Thoracic aorta (tissue), 2 donors: Measurements from ENCODE around the gene EPHA6. TPM values are rescaled to one million over a fixed set of nuclear protein-coding genes. Genes with fewer than 3 reads are reported as not detected.

ENCODE experiments used
- ATAC-seq: fragments of 150-250 bp; one replicate; pipeline ENCODE4 v1.8.0; 2017; ENCODE audit warnings: low read depth; ENCODE audit not compliant: insufficient number of reproducible peaks, low FRiP score
- DNase-seq: peaks from one replicate; pipeline ENCODE4 v3.0.0-alpha.2; 2020; ENCODE audit warnings: low spot score
- H3K27ac ChIP-seq, 2 donors: fragments of 200-600 bp; sonication (generic); 1 replicate in 1 of 2; 2 replicates in 1 of 2; pipeline ENCODE4 v1.5.1; 2016; ENCODE audit warnings: mild to moderate bottlenecking in 2 of 2, moderate library complexity in 2 of 2
- H3K27me3 ChIP-seq: fragments of 200-600 bp; sonication (generic); replicated peaks from 2 replicates; pipeline ENCODE4 v1.6.0; 2016; ENCODE audit warnings: mild to moderate bottlenecking; ENCODE audit not compliant: insufficient read depth
- H3K36me3 ChIP-seq: fragments of 200-600 bp; sonication (generic); one replicate; pipeline ENCODE4 v1.5.1; 2016
- H3K4me1 ChIP-seq, 2 donors: fragments of 200-600 bp; sonication (generic); 1 replicate in 1 of 2; 2 replicates in 1 of 2; pipeline versions ENCODE4 v1.5.1 to v1.6.0; 2016; ENCODE audit warnings: low read depth in 2 of 2, mild to moderate bottlenecking in 1 of 2; ENCODE audit not compliant: control insufficient read depth in 1 of 2
- H3K4me3 ChIP-seq: fragments of 200-600 bp; sonication (generic); 2 replicates; pipeline ENCODE4 v1.5.1; 2016; ENCODE audit warnings: mild to moderate bottlenecking
- H3K9me3 ChIP-seq: fragments of 200-600 bp; sonication (generic); 2 replicates; pipeline ENCODE4 v1.5.1; 2016
- total RNA-seq, 2 donors: library from RNA; depleted of rRNA; stranded (reverse); fragments of >200 nt; gene quantifications; one replicate each; pipeline versions ENCODE4 v1.1.0 to v1.2.3, GENCODE V29; 2016
- TF ChIP-seq, protein P1 (sequence below): fragments of 200-600 bp; sonication (generic); IDR thresholded peaks from one replicate; pipeline ENCODE4 v1.5.1; 2019; ENCODE audit warnings: antibody characterized with exemption

EPHA6 gene
- total RNA-seq, 2 donors from 2014 or later, result 0.71 to 3.2 TPM

DNA sequence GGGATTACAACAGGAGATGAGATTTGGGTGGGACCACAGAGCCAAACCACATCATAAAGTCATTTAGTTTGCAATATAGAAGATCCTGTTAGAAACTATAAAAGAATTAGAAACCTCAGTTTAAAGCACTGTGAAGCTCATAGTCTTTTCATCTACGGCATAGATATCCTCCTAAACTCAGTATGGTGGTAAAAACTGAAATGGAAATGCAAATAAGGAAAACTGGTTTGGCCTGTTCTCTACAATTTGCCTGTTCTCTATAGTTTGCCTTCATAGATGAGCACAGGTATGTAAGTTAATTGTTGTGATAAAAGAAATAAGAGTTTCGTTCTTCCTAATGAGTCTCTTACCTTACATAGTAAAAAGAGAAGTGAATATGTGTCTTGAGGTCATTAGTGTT, 618.5 kb downstream of the EPHA6 start:
- no peak for ATAC-seq
- DNase-seq, result no peak
- H3K27me3 ChIP-seq, result no peaks in the 10 kb centered on the region
- H3K27ac ChIP-seq, result no peak overlapping the region
- no peak overlapping the region for H3K4me3 ChIP-seq
- no peaks in the 10 kb centered on the region for H3K36me3 ChIP-seq
- no peaks in the 10 kb centered on the region for H3K9me3 ChIP-seq
- H3K4me1 ChIP-seq, result no peaks in the 10 kb centered on the region
- TF ChIP-seq, protein P1, sequence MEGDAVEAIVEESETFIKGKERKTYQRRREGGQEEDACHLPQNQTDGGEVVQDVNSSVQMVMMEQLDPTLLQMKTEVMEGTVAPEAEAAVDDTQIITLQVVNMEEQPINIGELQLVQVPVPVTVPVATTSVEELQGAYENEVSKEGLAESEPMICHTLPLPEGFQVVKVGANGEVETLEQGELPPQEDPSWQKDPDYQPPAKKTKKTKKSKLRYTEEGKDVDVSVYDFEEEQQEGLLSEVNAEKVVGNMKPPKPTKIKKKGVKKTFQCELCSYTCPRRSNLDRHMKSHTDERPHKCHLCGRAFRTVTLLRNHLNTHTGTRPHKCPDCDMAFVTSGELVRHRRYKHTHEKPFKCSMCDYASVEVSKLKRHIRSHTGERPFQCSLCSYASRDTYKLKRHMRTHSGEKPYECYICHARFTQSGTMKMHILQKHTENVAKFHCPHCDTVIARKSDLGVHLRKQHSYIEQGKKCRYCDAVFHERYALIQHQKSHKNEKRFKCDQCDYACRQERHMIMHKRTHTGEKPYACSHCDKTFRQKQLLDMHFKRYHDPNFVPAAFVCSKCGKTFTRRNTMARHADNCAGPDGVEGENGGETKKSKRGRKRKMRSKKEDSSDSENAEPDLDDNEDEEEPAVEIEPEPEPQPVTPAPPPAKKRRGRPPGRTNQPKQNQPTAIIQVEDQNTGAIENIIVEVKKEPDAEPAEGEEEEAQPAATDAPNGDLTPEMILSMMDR, result no peak

DNA sequence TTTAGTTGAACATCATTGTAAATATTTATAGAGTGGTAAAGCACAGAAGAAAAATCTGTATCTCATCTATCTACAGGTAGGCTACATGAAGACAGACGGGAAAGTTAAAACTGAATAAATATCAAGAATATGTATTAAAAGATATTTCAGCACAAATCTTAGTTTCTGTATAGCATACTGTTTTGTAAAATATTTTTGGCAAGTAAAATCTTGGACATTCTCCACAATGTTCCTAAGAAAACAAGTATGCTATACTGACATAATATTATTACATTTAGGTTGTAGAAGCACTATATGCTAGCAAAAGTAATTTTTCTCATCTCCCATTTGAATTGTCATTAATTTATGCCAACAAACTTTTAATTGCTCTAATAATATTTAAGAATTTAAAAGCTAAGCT, 623.7 kb downstream of the EPHA6 start:
- ATAC-seq, result no peak
- H3K36me3 ChIP-seq, result no peaks in the 10 kb centered on the region
- H3K27me3 ChIP-seq, result peaks cover 5% of the 10 kb centered on the region
- H3K4me1 ChIP-seq, result no peaks in the 10 kb centered on the region
- TF ChIP-seq, protein P1, result no peak
- no peak overlapping the region for H3K4me3 ChIP-seq
- DNase-seq, result no peak
- H3K9me3 ChIP-seq, result no peaks in the 10 kb centered on the region
- H3K27ac ChIP-seq, result no peak overlapping the region

GRCh38 chr3:97439373-97439772, 625.0 kb downstream of the EPHA6 start:
- H3K27ac ChIP-seq, result no peak overlapping the region
- no peaks in the 10 kb centered on the region for H3K36me3 ChIP-seq
- TF ChIP-seq, protein P1, result no peak
- DNase-seq (no peak), ATAC-seq (no peak)
- no peak overlapping the region for H3K4me3 ChIP-seq
- H3K27me3 ChIP-seq, result peaks cover 5% of the 10 kb centered on the region
- H3K9me3 ChIP-seq, result no peaks in the 10 kb centered on the region
- no peaks in the 10 kb centered on the region for H3K4me1 ChIP-seq

- Histone ChIP-seq H3K9me3 (no peaks in the 10 kb centered on the region), H3K4me3 (no peak overlapping the region), H3K4me1 (peaks cover 4 to 14% of the 10 kb centered on the region in 2 donors), H3K27ac (no peak overlapping the region), H3K36me3 (no peaks in the 10 kb centered on the region), H3K27me3 (no peaks in the 10 kb centered on the region)
- ATAC-seq (no peak), DNase-seq (no peak)
- TF ChIP-seq, protein P1, result no peak
Observed at GRCh38 chr3:97464035-97464434, 649.6 kb downstream of the EPHA6 start.

DNA sequence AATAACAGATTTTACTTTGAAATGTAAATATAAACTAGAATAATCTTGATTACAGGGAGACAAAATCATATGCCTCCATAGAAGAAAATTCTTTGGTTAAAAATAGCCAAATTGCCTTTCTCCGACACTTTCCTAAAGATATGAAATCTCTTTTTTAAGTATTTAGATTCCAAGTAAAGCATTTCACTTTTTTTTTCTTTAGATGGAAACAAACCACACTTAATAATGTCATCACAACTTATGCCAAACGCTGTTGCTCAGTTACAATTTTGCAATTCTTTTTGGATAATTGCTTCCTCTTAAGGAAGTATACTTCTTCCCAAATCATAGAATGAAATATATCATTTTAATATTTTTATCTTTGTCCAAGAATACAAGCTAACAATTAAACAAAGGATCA, 656.1 kb downstream of the EPHA6 start:
- ATAC-seq (no peak), DNase-seq (no peak)
- no peak overlapping the region for H3K4me3 ChIP-seq
- no peaks in the 10 kb centered on the region for H3K9me3 ChIP-seq
- TF ChIP-seq, protein P1, result no peak
- H3K36me3 ChIP-seq, result no peaks in the 10 kb centered on the region
- no peak overlapping the region for H3K27ac ChIP-seq
- H3K4me1 ChIP-seq, result peaks cover 3 to 4% of the 10 kb centered on the region in 2 donors
- no peaks in the 10 kb centered on the region for H3K27me3 ChIP-seq
